WTC11 (cell line): ENCODE results near the gene POLR2C. TPM values are rescaled to one million over a fixed set of nuclear protein-coding genes. Genes with fewer than 3 reads are reported as not detected.

Experiments
- ATAC-seq: fragments of 200-7000 bp; cut with Tn5 transposase; 2 replicates; pipeline ENCODE4 v1.10.0; 2021; ENCODE audit warnings: mild to moderate bottlenecking, moderate library complexity
- CTCF ChIA-PET: fragments of 300-600 bp; sonication (Branson Sonifier 250); formaldehyde crosslinking; loops from one replicate; lab custom pipeline; 2021; ENCODE audit warnings: antibody characterized with exemption; lab: Charles Lee
- POLR2A ChIA-PET: fragments of 350-600 bp; sonication (Branson Sonifier 250); formaldehyde crosslinking; loops from one replicate; lab custom pipeline; 2021; ENCODE audit warnings: antibody characterized with exemption; lab: Charles Lee
- DNase-seq: peaks from one replicate; pipeline ENCODE4 v3.0.0; 2021; ENCODE audit warnings: low spot score
- H3K27ac Mint-ChIP-seq: 2 replicates; pipeline ENCODE4 v1.8.0; 2021; ENCODE audit warnings: mixed read lengths
- H3K27me3 Mint-ChIP-seq: 2 replicates; pipeline ENCODE4 v1.8.0; 2021; ENCODE audit warnings: low read depth, mild to moderate bottlenecking, moderate library complexity, mixed read lengths
- H3K36me3 Mint-ChIP-seq: 2 replicates; pipeline ENCODE4 v1.8.0; 2021; ENCODE audit warnings: mixed read lengths
- H3K4me1 Mint-ChIP-seq: 2 replicates; pipeline ENCODE4 v1.8.0; 2022; ENCODE audit warnings: mixed read lengths
- H3K4me3 Mint-ChIP-seq: 2 replicates; pipeline ENCODE4 v1.8.0; 2021; ENCODE audit warnings: mild to moderate bottlenecking, moderate library complexity, mixed read lengths
- H3K9me3 Mint-ChIP-seq: 2 replicates; pipeline ENCODE4 v1.8.0; 2021; ENCODE audit warnings: mixed read lengths
- AFF4 ChIP-seq: sonication (generic); formaldehyde crosslinking; IDR thresholded peaks from 2 replicates; pipeline ENCODE4 v1.8.1; 2023; ENCODE audit warnings: mild to moderate bottlenecking, missing genetic modification reagents, borderline replicate concordance
- FOXP4 ChIP-seq: sonication (generic); formaldehyde crosslinking; IDR thresholded peaks from 2 replicates; pipeline ENCODE4 v1.8.0; 2022; ENCODE audit warnings: mild to moderate bottlenecking, missing genetic modification reagents
- IRF1 ChIP-seq: sonication (generic); formaldehyde crosslinking; IDR thresholded peaks from 2 replicates; pipeline ENCODE4 v1.8.0; 2023; ENCODE audit warnings: missing genetic modification reagents
- JUN ChIP-seq: sonication (generic); formaldehyde crosslinking; IDR thresholded peaks from 2 replicates; pipeline ENCODE4 v1.8.0; 2023; ENCODE audit warnings: mild to moderate bottlenecking, missing genetic modification reagents
- MXD4 ChIP-seq: fragments of 250-450 bp; sonication (Bioruptor Pico); IDR thresholded peaks from 2 replicates; pipeline ENCODE4 v1.8.0; 2021; ENCODE audit warnings: mild to moderate bottlenecking, moderate library complexity, borderline replicate concordance
- NR3C1 ChIP-seq: sonication (generic); formaldehyde crosslinking; conservative IDR thresholded peaks from 2 replicates; pipeline ENCODE4 v1.8.1; 2023; ENCODE audit warnings: low read depth, mild to moderate bottlenecking, missing genetic modification reagents
- PRRX2 ChIP-seq: fragments of 250-450 bp; sonication (Bioruptor Pico); IDR thresholded peaks from 2 replicates; pipeline ENCODE4 v1.8.0; 2021; ENCODE audit warnings: mild to moderate bottlenecking
- TEAD4 ChIP-seq: sonication (generic); formaldehyde crosslinking; IDR thresholded peaks from 2 replicates; pipeline ENCODE4 v1.8.0; 2022; ENCODE audit warnings: mild to moderate bottlenecking, missing genetic modification reagents
- ZBTB21 ChIP-seq: sonication (generic); formaldehyde crosslinking; IDR thresholded peaks from 2 replicates; pipeline ENCODE4 v1.8.1; 2023; ENCODE audit warnings: mild to moderate bottlenecking, missing genetic modification reagents, borderline replicate concordance
- ZNF121 ChIP-seq: sonication (generic); formaldehyde crosslinking; IDR thresholded peaks from 2 replicates; pipeline ENCODE4 v1.8.0; 2023; ENCODE audit warnings: missing genetic modification reagents
- ZNF317 ChIP-seq: sonication (generic); formaldehyde crosslinking; IDR thresholded peaks from 2 replicates; pipeline ENCODE4 v1.8.1; 2023; ENCODE audit warnings: low read depth, mild to moderate bottlenecking, moderate library complexity, missing genetic modification reagents, borderline replicate concordance
- total RNA-seq: library from RNA; stranded (reverse); gene quantifications from 3 replicates; pipeline ENCODE4 v1.2.3, GENCODE V29; 2021
- TF ChIP-seq, protein P1 (sequence below): sonication (generic); formaldehyde crosslinking; conservative IDR thresholded peaks from 2 replicates; pipeline ENCODE4 v1.8.1; 2023; ENCODE audit warnings: mild to moderate bottlenecking, low read depth, missing genetic modification reagents, moderate library complexity
- TF ChIP-seq, protein P2 (sequence below): sonication (generic); formaldehyde crosslinking; IDR thresholded peaks from 2 replicates; pipeline ENCODE4 v1.8.0; 2022; ENCODE audit warnings: mild to moderate bottlenecking, missing genetic modification reagents
- TF ChIP-seq, protein P3 (sequence below): sonication (generic); formaldehyde crosslinking; IDR thresholded peaks from 2 replicates; pipeline ENCODE4 v1.8.1; 2022; ENCODE audit warnings: low read depth, missing genetic modification reagents, borderline replicate concordance
- TF ChIP-seq, protein P4 (sequence below): sonication (generic); formaldehyde crosslinking; IDR thresholded peaks from 2 replicates; pipeline ENCODE4 v1.8.0; 2023; ENCODE audit warnings: missing genetic modification reagents, mild to moderate bottlenecking, borderline replicate concordance

Gene POLR2C
- total RNA-seq, 1 experiment from 2014 or later, result 75.4 TPM

DNA sequence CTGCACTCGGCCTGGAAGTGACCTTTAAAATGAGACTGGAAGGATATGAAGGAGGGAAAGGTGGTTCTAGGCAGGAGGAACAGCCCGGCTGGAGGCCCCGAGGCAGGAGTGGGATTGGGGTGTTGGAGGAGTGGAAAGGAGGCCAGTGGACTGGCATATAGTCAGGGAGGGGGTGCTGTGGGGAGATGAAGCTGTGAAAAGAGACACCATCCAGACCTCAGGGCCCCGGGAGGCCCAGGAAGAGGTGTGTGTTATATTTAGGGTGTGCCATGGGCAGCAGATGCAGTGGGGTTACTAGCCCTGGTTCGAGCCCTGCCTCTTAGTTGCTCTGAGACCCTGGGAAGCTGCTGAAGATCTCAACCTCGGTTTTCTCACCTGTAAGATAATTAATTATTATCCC, 42.7 kb downstream of the POLR2C start (continued):
- TF ChIP-seq, protein P1, sequence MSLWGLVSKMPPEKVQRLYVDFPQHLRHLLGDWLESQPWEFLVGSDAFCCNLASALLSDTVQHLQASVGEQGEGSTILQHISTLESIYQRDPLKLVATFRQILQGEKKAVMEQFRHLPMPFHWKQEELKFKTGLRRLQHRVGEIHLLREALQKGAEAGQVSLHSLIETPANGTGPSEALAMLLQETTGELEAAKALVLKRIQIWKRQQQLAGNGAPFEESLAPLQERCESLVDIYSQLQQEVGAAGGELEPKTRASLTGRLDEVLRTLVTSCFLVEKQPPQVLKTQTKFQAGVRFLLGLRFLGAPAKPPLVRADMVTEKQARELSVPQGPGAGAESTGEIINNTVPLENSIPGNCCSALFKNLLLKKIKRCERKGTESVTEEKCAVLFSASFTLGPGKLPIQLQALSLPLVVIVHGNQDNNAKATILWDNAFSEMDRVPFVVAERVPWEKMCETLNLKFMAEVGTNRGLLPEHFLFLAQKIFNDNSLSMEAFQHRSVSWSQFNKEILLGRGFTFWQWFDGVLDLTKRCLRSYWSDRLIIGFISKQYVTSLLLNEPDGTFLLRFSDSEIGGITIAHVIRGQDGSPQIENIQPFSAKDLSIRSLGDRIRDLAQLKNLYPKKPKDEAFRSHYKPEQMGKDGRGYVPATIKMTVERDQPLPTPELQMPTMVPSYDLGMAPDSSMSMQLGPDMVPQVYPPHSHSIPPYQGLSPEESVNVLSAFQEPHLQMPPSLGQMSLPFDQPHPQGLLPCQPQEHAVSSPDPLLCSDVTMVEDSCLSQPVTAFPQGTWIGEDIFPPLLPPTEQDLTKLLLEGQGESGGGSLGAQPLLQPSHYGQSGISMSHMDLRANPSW (CRISPR knock-in tag), result no peak
- TF ChIP-seq, protein P2, sequence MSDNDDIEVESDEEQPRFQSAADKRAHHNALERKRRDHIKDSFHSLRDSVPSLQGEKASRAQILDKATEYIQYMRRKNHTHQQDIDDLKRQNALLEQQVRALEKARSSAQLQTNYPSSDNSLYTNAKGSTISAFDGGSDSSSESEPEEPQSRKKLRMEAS, result no peak

- Mint-ChIP-seq H3K36me3 (no peaks in the 10 kb centered on the region), H3K4me3 (no peak overlapping the region), H3K4me1 (peaks cover 17% of the 10 kb centered on the region), H3K27ac (no peak overlapping the region), H3K9me3 (no peaks in the 10 kb centered on the region), H3K27me3 (no peaks in the 10 kb centered on the region)
- CTCF ChIA-PET, result interaction anchor here (1.0 to 5.3 kb wide), 6 partner anchors 11 to 90 kb away, joined by 3 to 46 read pairs (median 4); partner anchors contain the start of genes DOK4 and POLR2C
- TF ChIP-seq NR3C1 (CRISPR knock-in tag) (no peak), TEAD4 (CRISPR knock-in tag) (no peak)
- TF ChIP-seq, protein P3, sequence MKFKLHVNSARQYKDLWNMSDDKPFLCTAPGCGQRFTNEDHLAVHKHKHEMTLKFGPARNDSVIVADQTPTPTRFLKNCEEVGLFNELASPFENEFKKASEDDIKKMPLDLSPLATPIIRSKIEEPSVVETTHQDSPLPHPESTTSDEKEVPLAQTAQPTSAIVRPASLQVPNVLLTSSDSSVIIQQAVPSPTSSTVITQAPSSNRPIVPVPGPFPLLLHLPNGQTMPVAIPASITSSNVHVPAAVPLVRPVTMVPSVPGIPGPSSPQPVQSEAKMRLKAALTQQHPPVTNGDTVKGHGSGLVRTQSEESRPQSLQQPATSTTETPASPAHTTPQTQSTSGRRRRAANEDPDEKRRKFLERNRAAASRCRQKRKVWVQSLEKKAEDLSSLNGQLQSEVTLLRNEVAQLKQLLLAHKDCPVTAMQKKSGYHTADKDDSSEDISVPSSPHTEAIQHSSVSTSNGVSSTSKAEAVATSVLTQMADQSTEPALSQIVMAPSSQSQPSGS (CRISPR knock-in tag), result no peak
- ATAC-seq, result peak; percentile 56
- POLR2A ChIA-PET, result interaction anchor here (0.6 kb wide), 1 partner anchor 37 kb away, joined by 3 read pairs; no protein-coding TSS in a partner anchor
- DNase-seq, result no peak
These were observed 44.9 kb downstream of the POLR2C start for GRCh38 chr16:57507136-57508034.

DNA sequence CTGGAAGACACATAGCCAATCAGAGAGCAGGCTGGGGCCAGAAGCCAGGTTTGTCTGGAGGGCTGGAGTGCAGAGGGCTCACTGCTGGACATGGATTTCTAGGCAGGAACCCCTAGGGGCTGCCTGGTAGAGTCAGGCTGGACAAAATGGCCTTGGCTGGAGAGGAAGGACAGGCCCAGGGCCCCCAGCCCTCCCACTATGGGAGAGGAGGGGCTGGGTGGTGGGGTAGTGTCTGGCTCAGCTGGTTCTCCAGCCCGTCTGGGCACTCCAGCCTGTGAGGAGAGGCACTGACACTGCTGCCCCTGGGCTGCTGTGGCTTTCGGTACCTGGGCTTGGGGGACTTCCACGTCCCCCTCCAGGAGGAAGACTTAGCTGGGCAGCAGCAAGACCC, 45.6 kb downstream of the POLR2C start:
- H3K27ac Mint-ChIP-seq, result no peak overlapping the region
- ChIA-PET CTCF (interaction anchor here (1.0 to 5.3 kb wide), 4 partner anchors 10 to 91 kb away, joined by 3 to 46 read pairs (median 4); partner anchors contain the start of genes DOK4 and POLR2C), POLR2A (no interaction called here)
- H3K36me3 Mint-ChIP-seq, result no peaks in the 10 kb centered on the region
- DNase-seq (no peak), ATAC-seq (peak; percentile 27)
- H3K4me3 Mint-ChIP-seq, result no peak overlapping the region
- no peaks in the 10 kb centered on the region for H3K9me3 Mint-ChIP-seq
- H3K4me1 Mint-ChIP-seq, result peaks cover 15% of the 10 kb centered on the region
- H3K27me3 Mint-ChIP-seq, result no peaks in the 10 kb centered on the region
- no peak for TF ChIP-seq AFF4
- no peak for TF ChIP-seq JUN (CRISPR knock-in tag)
- TF ChIP-seq MXD4 (CRISPR knock-in tag), result no peak
- TF ChIP-seq, protein P4, sequence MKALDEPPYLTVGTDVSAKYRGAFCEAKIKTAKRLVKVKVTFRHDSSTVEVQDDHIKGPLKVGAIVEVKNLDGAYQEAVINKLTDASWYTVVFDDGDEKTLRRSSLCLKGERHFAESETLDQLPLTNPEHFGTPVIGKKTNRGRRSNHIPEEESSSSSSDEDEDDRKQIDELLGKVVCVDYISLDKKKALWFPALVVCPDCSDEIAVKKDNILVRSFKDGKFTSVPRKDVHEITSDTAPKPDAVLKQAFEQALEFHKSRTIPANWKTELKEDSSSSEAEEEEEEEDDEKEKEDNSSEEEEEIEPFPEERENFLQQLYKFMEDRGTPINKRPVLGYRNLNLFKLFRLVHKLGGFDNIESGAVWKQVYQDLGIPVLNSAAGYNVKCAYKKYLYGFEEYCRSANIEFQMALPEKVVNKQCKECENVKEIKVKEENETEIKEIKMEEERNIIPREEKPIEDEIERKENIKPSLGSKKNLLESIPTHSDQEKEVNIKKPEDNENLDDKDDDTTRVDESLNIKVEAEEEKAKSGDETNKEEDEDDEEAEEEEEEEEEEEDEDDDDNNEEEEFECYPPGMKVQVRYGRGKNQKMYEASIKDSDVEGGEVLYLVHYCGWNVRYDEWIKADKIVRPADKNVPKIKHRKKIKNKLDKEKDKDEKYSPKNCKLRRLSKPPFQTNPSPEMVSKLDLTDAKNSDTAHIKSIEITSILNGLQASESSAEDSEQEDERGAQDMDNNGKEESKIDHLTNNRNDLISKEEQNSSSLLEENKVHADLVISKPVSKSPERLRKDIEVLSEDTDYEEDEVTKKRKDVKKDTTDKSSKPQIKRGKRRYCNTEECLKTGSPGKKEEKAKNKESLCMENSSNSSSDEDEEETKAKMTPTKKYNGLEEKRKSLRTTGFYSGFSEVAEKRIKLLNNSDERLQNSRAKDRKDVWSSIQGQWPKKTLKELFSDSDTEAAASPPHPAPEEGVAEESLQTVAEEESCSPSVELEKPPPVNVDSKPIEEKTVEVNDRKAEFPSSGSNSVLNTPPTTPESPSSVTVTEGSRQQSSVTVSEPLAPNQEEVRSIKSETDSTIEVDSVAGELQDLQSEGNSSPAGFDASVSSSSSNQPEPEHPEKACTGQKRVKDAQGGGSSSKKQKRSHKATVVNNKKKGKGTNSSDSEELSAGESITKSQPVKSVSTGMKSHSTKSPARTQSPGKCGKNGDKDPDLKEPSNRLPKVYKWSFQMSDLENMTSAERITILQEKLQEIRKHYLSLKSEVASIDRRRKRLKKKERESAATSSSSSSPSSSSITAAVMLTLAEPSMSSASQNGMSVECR (CRISPR knock-in tag), result no peak
- TF ChIP-seq ZNF317, result no peak
- no peak for TF ChIP-seq IRF1 (CRISPR knock-in tag)
- no peak for TF ChIP-seq ZBTB21
- TF ChIP-seq FOXP4, result no peak
- no peak for TF ChIP-seq ZNF121 (CRISPR knock-in tag)
- TF ChIP-seq PRRX2 (CRISPR knock-in tag), result no peak
